ENCODE data around the gene MYH10. TPM values are rescaled to one million over a fixed set of nuclear protein-coding genes. Genes with fewer than 3 reads are reported as not detected.

Gene MYH10
- total RNA-seq, 1 experiment from 2014 or later = 251 TPM

- no peak overlapping the region for H4K5ac ChIP-seq (ENCODE audit: insufficient read length, low read depth, low read length)
- no peaks in the 10 kb centered on the region for H3K79me2 ChIP-seq (ENCODE audit: insufficient read depth, low read length)
- Mint-ChIP-seq H3K27me3 (ENCODE audit: low read depth) (no peaks in the 10 kb centered on the region; the same call in 1 of the 2 replicates), H3K4me1 (no peaks in the 10 kb centered on the region), H3K4me3 (no peak overlapping the region; a peak in 1 of 5 replicates), H3K36me3 (ENCODE audit: insufficient read depth in 1 of 3, low read depth in 3 of 3) (peaks cover 73 to 96% (median 96%) of the 10 kb centered on the region in 3 experiments), H3K9me3 (no peaks in the 10 kb centered on the region), H3K27ac (peak overlapping the region in 1 of 3 experiments; percentile 76; a peak in 2 of 7 replicates)
- no peak overlapping the region for H4K91ac ChIP-seq (ENCODE audit: insufficient read length, low read depth, low read length)
- no CpG with 5 or more reads among the region's 17 CpGs for WGBS (ENCODE audit: extremely low coverage, insufficient read length, low lambda C conversion rate)
- H2BK15ac ChIP-seq (ENCODE audit: low read depth, low read length) = no peak overlapping the region
- H2BK120ac ChIP-seq (ENCODE audit: low read depth, low read length, poor library complexity, severe bottlenecking) = no peak overlapping the region
- no peaks in the 10 kb centered on the region for H3K4me1 ChIP-seq (ENCODE audit: insufficient read depth, low read length)
- no peak overlapping the region for H3K23ac ChIP-seq (ENCODE audit: insufficient read length, low read depth, low read length)
- H3K23me2 ChIP-seq (ENCODE audit: insufficient read length, low read depth, low read length, poor library complexity, severe bottlenecking) = no peaks in the 10 kb centered on the region
- TF ChIP-seq, protein P1, sequence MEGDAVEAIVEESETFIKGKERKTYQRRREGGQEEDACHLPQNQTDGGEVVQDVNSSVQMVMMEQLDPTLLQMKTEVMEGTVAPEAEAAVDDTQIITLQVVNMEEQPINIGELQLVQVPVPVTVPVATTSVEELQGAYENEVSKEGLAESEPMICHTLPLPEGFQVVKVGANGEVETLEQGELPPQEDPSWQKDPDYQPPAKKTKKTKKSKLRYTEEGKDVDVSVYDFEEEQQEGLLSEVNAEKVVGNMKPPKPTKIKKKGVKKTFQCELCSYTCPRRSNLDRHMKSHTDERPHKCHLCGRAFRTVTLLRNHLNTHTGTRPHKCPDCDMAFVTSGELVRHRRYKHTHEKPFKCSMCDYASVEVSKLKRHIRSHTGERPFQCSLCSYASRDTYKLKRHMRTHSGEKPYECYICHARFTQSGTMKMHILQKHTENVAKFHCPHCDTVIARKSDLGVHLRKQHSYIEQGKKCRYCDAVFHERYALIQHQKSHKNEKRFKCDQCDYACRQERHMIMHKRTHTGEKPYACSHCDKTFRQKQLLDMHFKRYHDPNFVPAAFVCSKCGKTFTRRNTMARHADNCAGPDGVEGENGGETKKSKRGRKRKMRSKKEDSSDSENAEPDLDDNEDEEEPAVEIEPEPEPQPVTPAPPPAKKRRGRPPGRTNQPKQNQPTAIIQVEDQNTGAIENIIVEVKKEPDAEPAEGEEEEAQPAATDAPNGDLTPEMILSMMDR (conservative IDR thresholded peaks at IDR 0.05) = no peak
- H3K56ac ChIP-seq (ENCODE audit: insufficient read length, low read depth, low read length) = no peak overlapping the region
- H3K18ac ChIP-seq (ENCODE audit: insufficient read length, low read depth, low read length) = no peak overlapping the region
- H2AK5ac ChIP-seq (ENCODE audit: insufficient read length, low read length) = no peak overlapping the region
- H3K4me2 ChIP-seq (ENCODE audit: insufficient read depth, insufficient read length, low read length) = no peak overlapping the region
- no peak overlapping the region for H3K27ac ChIP-seq (ENCODE audit: insufficient read length, low read depth, low read length)
- H3T11ph ChIP-seq (ENCODE audit: low read length) = no peak overlapping the region
- H3K4ac ChIP-seq (ENCODE audit: low read depth, low read length) = no peak overlapping the region
- no peaks in the 10 kb centered on the region for H3K9me3 ChIP-seq (ENCODE audit: control insufficient read depth, low read depth, low read length)
- H3K14ac ChIP-seq (ENCODE audit: insufficient read depth, low read length) = no peak overlapping the region
- no peak overlapping the region for H2AFZ ChIP-seq (ENCODE audit: low read length)
- H3K27me3 ChIP-seq (ENCODE audit: insufficient read depth, low read length) = no peaks in the 10 kb centered on the region
- H2BK5ac ChIP-seq (ENCODE audit: insufficient read length, low read length) = no peak overlapping the region
- no peak for DNase-seq
- H3K9ac ChIP-seq (ENCODE audit: extremely low read depth, insufficient read length, low read length) = no peak overlapping the region
- no peaks in the 10 kb centered on the region for H3K79me1 ChIP-seq (ENCODE audit: insufficient read depth, low read depth, low read length, poor library complexity, severe bottlenecking)
- H2BK12ac ChIP-seq (ENCODE audit: insufficient read length, low read depth, low read length) = no peak overlapping the region
- H2BK20ac ChIP-seq (ENCODE audit: low read depth, low read length, poor library complexity, severe bottlenecking) = no peak overlapping the region
- no peaks in the 10 kb centered on the region for H4K20me1 ChIP-seq (ENCODE audit: control insufficient read depth, insufficient read depth, insufficient read length)
- H4K8ac ChIP-seq (replicated peaks; ENCODE audit: insufficient read length, low read depth, low read length) = no peak overlapping the region
Observed at GRCh38 chr17:8490256-8491023, 140.1 kb downstream of the MYH10 start.
